ENCODE data around the gene ARHGAP31.

DNA sequence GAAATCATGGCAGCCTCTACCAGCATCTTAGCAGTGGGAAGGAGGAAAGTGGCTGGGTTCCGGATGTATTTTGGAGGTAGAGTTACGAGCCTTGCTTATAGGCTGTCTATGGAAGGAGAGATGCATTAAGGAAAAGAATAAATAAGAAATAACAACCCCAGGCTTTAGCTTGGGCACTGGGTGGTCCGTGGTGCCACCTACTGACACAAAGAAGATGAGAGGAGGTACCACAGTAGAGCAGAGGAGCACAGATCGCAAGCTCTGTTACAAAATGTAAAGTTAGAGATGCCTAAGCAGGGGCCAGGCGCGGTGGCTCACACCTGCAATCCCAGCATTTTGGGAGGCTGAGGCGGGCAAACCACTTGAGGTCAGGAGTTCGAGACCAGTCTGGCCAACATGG, 94.4 kb downstream of the ARHGAP31 start:
- no peak for TF ChIP-seq POLR2A (IDR thresholded peaks at IDR 0.05)
- TF ChIP-seq, protein P1, sequence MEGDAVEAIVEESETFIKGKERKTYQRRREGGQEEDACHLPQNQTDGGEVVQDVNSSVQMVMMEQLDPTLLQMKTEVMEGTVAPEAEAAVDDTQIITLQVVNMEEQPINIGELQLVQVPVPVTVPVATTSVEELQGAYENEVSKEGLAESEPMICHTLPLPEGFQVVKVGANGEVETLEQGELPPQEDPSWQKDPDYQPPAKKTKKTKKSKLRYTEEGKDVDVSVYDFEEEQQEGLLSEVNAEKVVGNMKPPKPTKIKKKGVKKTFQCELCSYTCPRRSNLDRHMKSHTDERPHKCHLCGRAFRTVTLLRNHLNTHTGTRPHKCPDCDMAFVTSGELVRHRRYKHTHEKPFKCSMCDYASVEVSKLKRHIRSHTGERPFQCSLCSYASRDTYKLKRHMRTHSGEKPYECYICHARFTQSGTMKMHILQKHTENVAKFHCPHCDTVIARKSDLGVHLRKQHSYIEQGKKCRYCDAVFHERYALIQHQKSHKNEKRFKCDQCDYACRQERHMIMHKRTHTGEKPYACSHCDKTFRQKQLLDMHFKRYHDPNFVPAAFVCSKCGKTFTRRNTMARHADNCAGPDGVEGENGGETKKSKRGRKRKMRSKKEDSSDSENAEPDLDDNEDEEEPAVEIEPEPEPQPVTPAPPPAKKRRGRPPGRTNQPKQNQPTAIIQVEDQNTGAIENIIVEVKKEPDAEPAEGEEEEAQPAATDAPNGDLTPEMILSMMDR (IDR thresholded peaks at IDR 0.05): peak in 1 of 4 experiments; percentile 35
